Effector memory CD8-positive, alpha-beta T cell (primary cell): ENCODE results near the gene AMIGO3.
"Not testable (repeated sequence)": the region's sequence is repeated elsewhere in the genome, so short reads cannot be mapped to it uniquely, and the experiment has no call there.

Experiments used
- ATAC-seq: fragments of 150-1000 bp; cut with Tn5 transposase; replicated peaks from 2 replicates; pipeline ENCODE4 v1.10.0; 2021; ENCODE audit warnings: mild to moderate bottlenecking, moderate library complexity
- DNase-seq, 3 experiments: peaks; one replicate each; pipeline ENCODE4 v3.0.0; 2021
- H3K27ac Mint-ChIP-seq, 2 donors: one replicate each; pipeline ENCODE4 v1.8.0; 2022; ENCODE audit warnings: mild to moderate bottlenecking in 2 of 2, mixed read lengths in 2 of 2, moderate library complexity in 2 of 2
- H3K27me3 Mint-ChIP-seq, 2 donors: one replicate each; pipeline ENCODE4 v1.8.0; 2022; ENCODE audit warnings: mixed read lengths in 2 of 2
- H3K36me3 Mint-ChIP-seq: one replicate; pipeline ENCODE4 v1.8.0; 2022; ENCODE audit warnings: mild to moderate bottlenecking, moderate library complexity, mixed read lengths; ENCODE audit not compliant: insufficient read depth
- H3K4me1 Mint-ChIP-seq, 2 donors: one replicate each; pipeline ENCODE4 v1.8.0; 2022; ENCODE audit warnings: low read depth in 2 of 2, mixed read lengths in 2 of 2
- H3K4me3 Mint-ChIP-seq, 2 donors: one replicate each; pipeline ENCODE4 v1.8.0; 2022; ENCODE audit warnings: mild to moderate bottlenecking in 2 of 2, mixed read lengths in 2 of 2, moderate library complexity in 2 of 2
- H3K9me3 Mint-ChIP-seq, 2 donors: one replicate each; pipeline ENCODE4 v1.8.0; 2022; ENCODE audit warnings: mixed read lengths in 2 of 2
- total RNA-seq, 9 experiments: gene quantifications; one replicate each; lab custom pipeline; 2026; lab: John Stamatoyannopoulos, UW

The AMIGO3 gene, protein sequence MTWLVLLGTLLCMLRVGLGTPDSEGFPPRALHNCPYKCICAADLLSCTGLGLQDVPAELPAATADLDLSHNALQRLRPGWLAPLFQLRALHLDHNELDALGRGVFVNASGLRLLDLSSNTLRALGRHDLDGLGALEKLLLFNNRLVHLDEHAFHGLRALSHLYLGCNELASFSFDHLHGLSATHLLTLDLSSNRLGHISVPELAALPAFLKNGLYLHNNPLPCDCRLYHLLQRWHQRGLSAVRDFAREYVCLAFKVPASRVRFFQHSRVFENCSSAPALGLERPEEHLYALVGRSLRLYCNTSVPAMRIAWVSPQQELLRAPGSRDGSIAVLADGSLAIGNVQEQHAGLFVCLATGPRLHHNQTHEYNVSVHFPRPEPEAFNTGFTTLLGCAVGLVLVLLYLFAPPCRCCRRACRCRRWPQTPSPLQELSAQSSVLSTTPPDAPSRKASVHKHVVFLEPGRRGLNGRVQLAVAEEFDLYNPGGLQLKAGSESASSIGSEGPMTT
- total RNA-seq = 0 to 0.07 (median 0) reads per million in 9 experiments

- Mint-ChIP-seq H3K4me3 (peak within 1 kb of the TSS; percentile 87 to 95), H3K9me3 (no peaks in the 10 kb centered on the region), H3K4me1 (peaks cover 27 to 38% of the 10 kb centered on the region in 2 donors), H3K27me3 (no peaks in the 10 kb centered on the region), H3K27ac (peak within 1 kb of the TSS; percentile 89 to 93), H3K36me3 (peaks cover 55% of the 10 kb centered on the region)
- ATAC-seq = peak; percentile 71
- DNase-seq = peak; percentile 87 to 91 (median 91)
These were observed at the start of gene AMIGO3 for GRCh38 chr3:49719214-49719884. Gene AMIGO3, minus strand, starts transcription at chr3:49719684. Its CDS starts 219 bp downstream, at chr3:49719465.

GRCh38 chr3:49763981-49764380 lies 44.5 kb upstream of the AMIGO3 start:
- Mint-ChIP-seq H3K27ac (no peak overlapping the region), H3K4me3 (no peak overlapping the region), H3K4me1 (peaks cover 8 to 21% of the 10 kb centered on the region in 2 donors), H3K36me3 (peaks cover 9% of the 10 kb centered on the region), H3K9me3 (no peaks in the 10 kb centered on the region), H3K27me3 (no peaks in the 10 kb centered on the region)
- DNase-seq (no peak), ATAC-seq (no peak)

GRCh38 chr3:49761661-49762060 lies 42.2 kb upstream of the AMIGO3 start:
- Mint-ChIP-seq H3K27ac (no peak overlapping the region), H3K4me1 (peaks cover 14 to 36% of the 10 kb centered on the region in 2 donors), H3K27me3 (no peaks in the 10 kb centered on the region), H3K36me3 (peaks cover 9% of the 10 kb centered on the region), H3K4me3 (no peak overlapping the region), H3K9me3 (no peaks in the 10 kb centered on the region)
- no peak for DNase-seq
- no peak for ATAC-seq

DNA sequence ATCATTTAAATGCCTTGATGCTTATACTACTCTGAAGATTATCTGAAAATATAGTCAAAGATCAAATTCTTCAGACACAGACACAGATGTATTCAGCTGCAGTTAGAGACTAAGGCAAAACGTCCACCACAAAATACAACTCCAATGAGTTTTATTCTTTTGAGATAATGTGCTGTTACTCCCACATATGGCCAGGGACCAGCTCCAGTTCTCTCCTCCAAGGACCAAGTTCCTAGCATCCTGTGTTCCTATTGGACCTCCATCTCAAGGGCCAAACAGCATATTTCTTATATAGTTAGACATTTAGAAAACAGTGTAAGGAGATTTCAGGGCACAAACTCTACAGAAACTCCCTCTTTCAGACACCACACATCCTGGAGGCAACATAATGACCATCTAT lies 39.7 kb upstream of the AMIGO3 start:
- peak overlapping the region in 1 of 2 donors; percentile 44 for H3K27ac Mint-ChIP-seq
- no peak overlapping the region for H3K4me3 Mint-ChIP-seq
- H3K9me3 Mint-ChIP-seq = no peaks in the 10 kb centered on the region
- no peaks in the 10 kb centered on the region for H3K27me3 Mint-ChIP-seq
- DNase-seq = no peak
- H3K36me3 Mint-ChIP-seq = peaks cover 9% of the 10 kb centered on the region
- no peak for ATAC-seq
- H3K4me1 Mint-ChIP-seq = peaks cover 20 to 47% of the 10 kb centered on the region in 2 donors

- H3K4me1 Mint-ChIP-seq = peaks cover 24 to 54% of the 10 kb centered on the region in 2 donors
- no peaks in the 10 kb centered on the region for H3K9me3 Mint-ChIP-seq
- H3K27me3 Mint-ChIP-seq = no peaks in the 10 kb centered on the region
- no peak overlapping the region for H3K4me3 Mint-ChIP-seq
- peak overlapping the region in 1 of 2 donors; percentile 4 for H3K27ac Mint-ChIP-seq
- no peak for ATAC-seq
- no peaks in the 10 kb centered on the region for H3K36me3 Mint-ChIP-seq
- DNase-seq = no peak
These were observed 37.7 kb upstream of the AMIGO3 start for GRCh38 chr3:49757197-49757596.

- H3K4me3 Mint-ChIP-seq = no peak overlapping the region
- no peaks in the 10 kb centered on the region for H3K9me3 Mint-ChIP-seq
- DNase-seq = no peak
- no peak for ATAC-seq
- H3K27me3 Mint-ChIP-seq = no peaks in the 10 kb centered on the region
- H3K27ac Mint-ChIP-seq = peak overlapping the region in 1 of 2 donors; percentile 49
- H3K36me3 Mint-ChIP-seq = peaks cover 3% of the 10 kb centered on the region
- H3K4me1 Mint-ChIP-seq = peaks cover 24 to 54% of the 10 kb centered on the region in 2 donors
These were observed 36.6 kb upstream of the AMIGO3 start for GRCh38 chr3:49756036-49756435.

GRCh38 chr3:49754536-49754935 lies 35.1 kb upstream of the AMIGO3 start:
- Mint-ChIP-seq H3K4me1 (peaks cover 22 to 55% of the 10 kb centered on the region in 2 donors), H3K27me3 (no peaks in the 10 kb centered on the region), H3K36me3 (peaks cover 3% of the 10 kb centered on the region), H3K9me3 (no peaks in the 10 kb centered on the region), H3K4me3 (no peak overlapping the region), H3K27ac (peak overlapping the region in 1 of 2 donors; percentile 52)
- DNase-seq (no peak), ATAC-seq (no peak)

DNA sequence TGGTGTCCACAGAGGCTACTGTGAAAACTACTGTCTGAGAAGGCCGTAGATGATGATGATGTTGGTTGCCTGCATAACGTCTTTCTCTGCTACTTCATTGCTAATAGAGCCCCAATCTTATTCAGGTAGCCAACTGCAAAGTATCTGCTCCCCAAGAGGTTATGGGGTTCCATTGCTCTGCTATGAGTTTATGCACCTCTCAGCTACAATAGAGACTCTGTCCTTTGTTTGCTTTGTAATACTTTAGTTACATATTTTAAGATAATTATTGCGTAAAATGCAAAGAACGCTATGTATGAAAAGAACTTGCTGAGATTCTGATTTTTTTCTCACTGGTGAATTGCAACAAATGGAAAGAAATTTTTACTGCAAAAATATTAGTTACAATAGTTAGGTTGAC lies 32.0 kb upstream of the AMIGO3 start:
- H3K27me3 Mint-ChIP-seq = no peaks in the 10 kb centered on the region

GRCh38 chr3:49750056-49750455 lies 30.6 kb upstream of the AMIGO3 start:
- Mint-ChIP-seq H3K4me3 (no peak overlapping the region), H3K27me3 (no peaks in the 10 kb centered on the region), H3K9me3 (no peaks in the 10 kb centered on the region), H3K36me3 (peaks cover 12% of the 10 kb centered on the region), H3K4me1 (peaks cover 8 to 29% of the 10 kb centered on the region in 2 donors), H3K27ac (peak overlapping the region in 1 of 2 donors; percentile 55)
- no peak for DNase-seq
- ATAC-seq = no peak

More for the DNA sequence above, 32.0 kb upstream of the AMIGO3 start:
- peaks cover 7% of the 10 kb centered on the region for H3K36me3 Mint-ChIP-seq
- H3K4me1 Mint-ChIP-seq = peaks cover 15 to 41% of the 10 kb centered on the region in 2 donors
- no peak overlapping the region for H3K4me3 Mint-ChIP-seq
- H3K27ac Mint-ChIP-seq = no peak overlapping the region
- DNase-seq (no peak), ATAC-seq (no peak)
- no peaks in the 10 kb centered on the region for H3K9me3 Mint-ChIP-seq

GRCh38 chr3:49748874-49749273 lies 29.4 kb upstream of the AMIGO3 start:
- Mint-ChIP-seq H3K36me3 (peaks cover 23% of the 10 kb centered on the region), H3K27ac (peak overlapping the region in 1 of 2 donors; percentile 55), H3K4me1 (peaks cover 11 to 26% of the 10 kb centered on the region in 2 donors)
- not testable (repeated sequence) for H3K9me3 Mint-ChIP-seq, DNase-seq, H3K27me3 Mint-ChIP-seq, ATAC-seq, H3K4me3 Mint-ChIP-seq

- DNase-seq (no peak), ATAC-seq (no peak)
- no peaks in the 10 kb centered on the region for H3K27me3 Mint-ChIP-seq
- no peak overlapping the region for H3K4me3 Mint-ChIP-seq
- peaks cover 9 to 20% of the 10 kb centered on the region in 2 donors for H3K4me1 Mint-ChIP-seq
- peaks cover 29% of the 10 kb centered on the region for H3K36me3 Mint-ChIP-seq
- peak overlapping the region in 1 of 2 donors; percentile 62 for H3K27ac Mint-ChIP-seq
- H3K9me3 Mint-ChIP-seq = no peaks in the 10 kb centered on the region
These were observed 28.5 kb upstream of the AMIGO3 start for GRCh38 chr3:49747792-49748480.

DNA sequence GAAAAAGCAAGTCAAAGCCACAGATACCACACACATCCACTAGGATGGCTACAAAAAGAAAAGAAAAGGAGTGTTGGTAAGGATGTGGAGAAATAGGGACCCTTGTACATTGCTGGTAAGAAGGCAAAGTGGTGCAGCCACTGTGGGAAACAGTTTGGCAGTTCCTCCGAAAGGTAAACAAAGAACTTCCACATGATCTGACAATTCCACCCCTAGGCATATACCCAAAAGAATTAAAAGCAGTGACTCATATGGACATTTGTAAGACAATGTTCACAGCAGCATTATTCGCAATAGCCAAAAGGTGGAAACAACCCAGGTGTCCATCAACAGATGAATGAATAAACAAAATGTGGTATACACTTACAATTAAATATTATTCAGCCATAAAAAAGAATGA lies 26.5 kb upstream of the AMIGO3 start:
- Mint-ChIP-seq H3K9me3 (no peaks in the 10 kb centered on the region), H3K4me3 (no peak overlapping the region), H3K4me1 (peaks cover 8 to 18% of the 10 kb centered on the region in 2 donors), H3K27me3 (no peaks in the 10 kb centered on the region), H3K36me3 (peaks cover 28% of the 10 kb centered on the region), H3K27ac (no peak overlapping the region)
- ATAC-seq = no peak
- DNase-seq = no peak

GRCh38 chr3:49740427-49740826 lies 20.9 kb upstream of the AMIGO3 start:
- Mint-ChIP-seq H3K4me3 (no peak overlapping the region), H3K4me1 (peaks cover 4 to 7% of the 10 kb centered on the region in 2 donors), H3K27ac (peak overlapping the region in 1 of 2 donors; percentile 35), H3K27me3 (no peaks in the 10 kb centered on the region), H3K9me3 (no peaks in the 10 kb centered on the region), H3K36me3 (peaks cover 50% of the 10 kb centered on the region)
- ATAC-seq (no peak), DNase-seq (no peak)
